Stimulated activated naive CD8-positive, alpha-beta T cell treated with anti-CD3 and anti-CD28 coated beads, Interleukin-15, amount 100 ng/mL, for 72 hours (primary cell): ENCODE results near the gene TRUB2.
A peak's percentile ranks its signal among the peaks of the same experiment; 100 is the strongest.

Source experiments
- ATAC-seq: fragments of 150-1000 bp; cut with Tn5 transposase; 2 replicates; pipeline ENCODE4 v1.10.0; 2021; ENCODE audit warnings: mild to moderate bottlenecking, moderate library complexity
- DNase-seq, 2 donors: peaks; one replicate each; pipeline ENCODE4 v3.0.0; 2021 to 2022
- H3K27ac Mint-ChIP-seq, 2 donors: one replicate each; pipeline ENCODE4 v1.8.0; 2022; ENCODE audit warnings: mild to moderate bottlenecking in 2 of 2, mixed read lengths in 2 of 2, moderate library complexity in 2 of 2
- H3K27me3 Mint-ChIP-seq: one replicate; pipeline ENCODE4 v1.8.0; 2022; ENCODE audit warnings: mixed read lengths
- H3K4me1 Mint-ChIP-seq: one replicate; pipeline ENCODE4 v1.8.0; 2022; ENCODE audit warnings: mild to moderate bottlenecking, mixed read lengths
- H3K4me3 Mint-ChIP-seq, 2 donors: one replicate each; pipeline ENCODE4 v1.8.0; 2022; ENCODE audit warnings: mild to moderate bottlenecking in 2 of 2, mixed read lengths in 2 of 2, moderate library complexity in 1 of 2
- H3K9me3 Mint-ChIP-seq, 2 donors: one replicate each; pipeline ENCODE4 v1.8.0; 2022; ENCODE audit warnings: mixed read lengths in 2 of 2

TRUB2 gene

DNA sequence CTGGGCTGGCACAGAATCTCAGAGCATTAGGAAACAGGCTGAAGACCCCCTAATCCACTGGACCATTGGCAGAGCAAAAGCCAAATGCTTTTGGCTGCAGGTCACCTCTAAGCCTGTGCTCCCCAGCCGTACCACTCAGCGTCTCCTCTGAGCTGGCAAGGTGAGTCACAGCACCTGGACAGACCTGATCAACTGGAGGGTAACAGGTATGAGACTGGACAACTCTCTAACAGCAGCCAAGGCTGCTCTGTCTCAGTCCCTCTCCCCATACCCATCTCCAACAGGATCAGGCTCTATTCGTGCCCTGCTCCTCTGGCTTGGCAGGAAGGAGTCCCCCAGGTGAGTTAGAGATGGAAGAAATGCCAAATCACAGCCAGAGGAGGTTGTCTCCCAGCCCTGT lies 51.1 kb downstream of the TRUB2 start:
- ATAC-seq, result no peak
- H3K27ac Mint-ChIP-seq, result no peak overlapping the region
- no peaks in the 10 kb centered on the region for H3K9me3 Mint-ChIP-seq
- H3K27me3 Mint-ChIP-seq, result no peaks in the 10 kb centered on the region
- H3K4me1 Mint-ChIP-seq, result peaks cover 18% of the 10 kb centered on the region
- no peak overlapping the region for H3K4me3 Mint-ChIP-seq
- no peak for DNase-seq

DNA sequence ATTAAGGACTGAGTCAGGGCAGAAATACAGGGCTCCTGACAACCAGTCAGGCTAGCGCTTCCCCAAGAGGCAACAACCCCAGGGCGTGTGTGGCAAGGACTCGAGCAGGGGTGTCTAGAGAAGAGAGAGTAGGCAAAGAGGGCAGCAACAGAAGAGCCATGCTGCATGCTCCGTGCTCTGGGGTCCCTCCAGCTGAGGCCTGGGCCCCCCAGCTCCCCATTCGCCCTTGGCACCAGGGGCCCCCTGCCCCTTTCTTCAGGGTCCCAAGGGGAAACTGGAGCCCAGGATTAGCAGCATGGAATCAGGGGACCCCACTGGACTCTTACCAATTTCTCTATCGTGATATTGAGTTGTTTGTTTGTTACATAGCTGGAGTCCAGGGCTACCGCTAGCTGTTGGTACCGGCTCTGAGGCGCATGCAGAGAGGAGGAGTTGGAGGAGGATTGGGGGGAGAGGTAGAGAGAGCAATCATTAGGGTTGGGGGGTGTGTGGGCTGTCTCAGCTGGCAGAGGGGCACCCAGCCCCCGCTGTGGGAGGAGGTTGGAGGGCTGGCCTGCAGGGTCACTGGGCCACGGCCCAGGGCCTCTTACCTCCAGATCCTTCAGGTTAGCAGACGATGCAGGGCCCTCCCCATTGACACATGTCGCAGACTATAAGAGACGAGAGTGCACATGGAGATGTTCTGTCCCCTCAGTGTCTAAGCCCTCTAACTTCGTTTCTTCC lies 55.2 kb downstream of the TRUB2 start:
- H3K4me3 Mint-ChIP-seq, result no peak overlapping the region
- DNase-seq (no peak), ATAC-seq (no peak)
- no peaks in the 10 kb centered on the region for H3K4me1 Mint-ChIP-seq
- H3K9me3 Mint-ChIP-seq, result no peaks in the 10 kb centered on the region
- H3K27ac Mint-ChIP-seq, result peak overlapping the region in 1 of 2 donors; percentile 35
- H3K27me3 Mint-ChIP-seq, result no peaks in the 10 kb centered on the region

DNA sequence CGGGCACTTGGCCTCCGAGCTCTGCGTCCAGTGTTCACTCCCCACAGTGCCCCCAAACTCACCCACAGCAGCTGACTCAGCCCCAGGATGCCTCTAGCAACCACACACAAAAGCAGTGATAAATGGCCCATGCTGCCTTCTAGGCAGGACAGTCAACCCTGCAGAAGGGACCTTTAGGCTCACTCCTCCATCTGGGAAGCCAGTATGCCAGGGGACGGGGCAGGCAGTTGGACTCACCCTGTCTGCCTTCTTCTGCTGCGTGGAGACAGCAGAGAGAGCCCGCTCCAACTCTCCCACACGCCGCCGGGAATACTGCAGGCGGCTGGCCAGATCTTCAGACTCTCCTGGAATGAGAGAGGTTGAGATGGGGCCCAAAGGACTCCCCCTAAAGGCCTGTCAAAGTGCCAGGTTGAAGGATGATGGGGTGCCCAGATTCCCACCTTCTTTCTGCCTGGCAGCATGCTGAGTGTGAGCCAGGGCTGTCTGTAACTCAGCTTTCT lies 56.8 kb downstream of the TRUB2 start:
- H3K4me3 Mint-ChIP-seq, result no peak overlapping the region
- H3K9me3 Mint-ChIP-seq, result no peaks in the 10 kb centered on the region
- ATAC-seq (no peak), DNase-seq (no peak)
- no peaks in the 10 kb centered on the region for H3K27me3 Mint-ChIP-seq
- H3K27ac Mint-ChIP-seq, result no peak overlapping the region
- H3K4me1 Mint-ChIP-seq, result no peaks in the 10 kb centered on the region

DNA sequence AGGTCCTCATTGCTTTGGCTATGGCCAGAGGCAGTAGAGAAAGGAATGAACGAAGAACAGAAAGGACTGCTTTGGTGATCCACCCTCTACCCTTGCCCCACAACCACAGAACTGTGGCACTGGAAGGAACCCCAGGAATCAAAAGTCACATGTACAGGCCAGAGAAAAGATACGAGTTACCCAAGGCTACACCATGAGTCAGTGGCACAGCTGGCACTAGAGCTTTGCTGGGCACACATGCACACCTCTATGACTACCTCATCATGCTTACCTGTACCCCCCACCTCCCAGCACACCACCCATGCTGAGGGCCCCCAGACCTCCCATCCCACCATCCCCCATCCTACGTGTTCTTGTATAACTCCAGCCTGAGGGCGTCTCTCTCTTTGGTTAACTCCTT lies 59.6 kb downstream of the TRUB2 start:
- Mint-ChIP-seq H3K27ac (peak overlapping the region in 1 of 2 donors; percentile 14), H3K27me3 (no peaks in the 10 kb centered on the region), H3K4me1 (no peaks in the 10 kb centered on the region), H3K4me3 (no peak overlapping the region), H3K9me3 (no peaks in the 10 kb centered on the region)
- DNase-seq (no peak), ATAC-seq (no peak)

DNA sequence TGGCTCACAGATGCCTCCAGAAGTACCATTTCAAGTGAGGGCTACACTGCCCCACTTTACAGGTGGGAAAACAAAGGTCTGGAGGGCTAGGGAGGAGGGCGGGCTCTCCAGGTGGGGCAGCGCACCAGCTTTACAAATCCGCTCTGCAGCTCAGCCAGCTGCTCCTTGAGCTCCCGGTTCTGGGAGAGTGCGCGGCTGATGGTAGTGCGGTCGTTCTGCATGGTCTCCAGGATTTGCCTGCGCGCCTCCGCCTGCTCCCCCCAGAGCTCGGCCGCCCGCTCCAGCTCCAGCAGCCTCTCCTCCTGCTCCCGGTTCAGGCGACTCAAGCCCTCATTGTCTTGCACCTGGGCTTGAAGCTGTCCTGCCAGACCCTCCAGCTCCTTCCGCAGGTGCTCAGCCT lies 61.9 kb downstream of the TRUB2 start:
- Mint-ChIP-seq H3K27ac (no peak overlapping the region), H3K9me3 (no peaks in the 10 kb centered on the region), H3K27me3 (no peaks in the 10 kb centered on the region), H3K4me3 (no peak overlapping the region), H3K4me1 (no peaks in the 10 kb centered on the region)
- DNase-seq (no peak), ATAC-seq (no peak)

DNA sequence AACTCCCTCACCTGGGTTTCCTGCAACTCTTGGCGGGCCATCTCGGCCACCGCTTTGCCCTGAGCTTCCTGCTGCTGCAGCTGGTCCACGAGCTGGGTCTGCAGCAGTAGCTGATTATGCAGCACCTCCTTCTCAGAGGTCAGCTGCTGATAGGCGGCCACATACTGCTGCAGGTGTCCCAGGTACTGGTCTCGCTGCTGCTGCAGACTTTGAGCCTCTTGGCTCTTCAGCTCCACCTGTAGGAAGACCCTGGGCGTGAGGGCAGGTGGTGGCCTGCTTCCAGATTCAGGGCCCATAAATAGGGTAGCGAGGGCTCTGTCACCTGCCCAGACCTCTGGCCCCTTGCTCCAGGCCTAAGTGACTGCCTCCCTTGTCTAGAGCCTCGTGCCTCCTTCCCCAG lies 63.1 kb downstream of the TRUB2 start:
- Mint-ChIP-seq H3K4me1 (no peaks in the 10 kb centered on the region), H3K9me3 (no peaks in the 10 kb centered on the region), H3K27me3 (no peaks in the 10 kb centered on the region), H3K4me3 (no peak overlapping the region), H3K27ac (no peak overlapping the region)
- ATAC-seq, result no peak
- no peak for DNase-seq

DNA sequence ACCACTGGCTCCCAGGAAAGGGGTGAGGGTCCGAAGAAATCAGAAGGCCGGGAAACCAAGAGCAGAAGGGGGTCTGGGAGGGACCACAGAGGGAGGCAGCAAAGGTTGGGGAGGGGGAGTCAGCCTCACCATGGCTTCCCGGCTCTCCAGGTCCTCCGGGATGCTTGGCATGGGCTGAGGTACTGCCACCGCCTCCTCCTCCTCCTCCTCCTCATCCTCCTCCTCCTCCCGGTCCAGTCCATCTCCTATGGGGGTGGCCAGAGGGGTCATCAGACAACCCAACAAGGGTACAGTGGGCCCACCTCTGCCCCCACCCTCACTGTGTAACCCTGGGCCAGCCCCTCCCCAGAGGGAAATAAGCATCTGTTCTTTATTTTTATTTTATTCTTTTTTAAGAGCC lies 63.9 kb downstream of the TRUB2 start:
- DNase-seq (no peak), ATAC-seq (no peak)
- Mint-ChIP-seq H3K27me3 (no peaks in the 10 kb centered on the region), H3K9me3 (no peaks in the 10 kb centered on the region), H3K4me3 (no peak overlapping the region), H3K4me1 (no peaks in the 10 kb centered on the region), H3K27ac (no peak overlapping the region)

DNA sequence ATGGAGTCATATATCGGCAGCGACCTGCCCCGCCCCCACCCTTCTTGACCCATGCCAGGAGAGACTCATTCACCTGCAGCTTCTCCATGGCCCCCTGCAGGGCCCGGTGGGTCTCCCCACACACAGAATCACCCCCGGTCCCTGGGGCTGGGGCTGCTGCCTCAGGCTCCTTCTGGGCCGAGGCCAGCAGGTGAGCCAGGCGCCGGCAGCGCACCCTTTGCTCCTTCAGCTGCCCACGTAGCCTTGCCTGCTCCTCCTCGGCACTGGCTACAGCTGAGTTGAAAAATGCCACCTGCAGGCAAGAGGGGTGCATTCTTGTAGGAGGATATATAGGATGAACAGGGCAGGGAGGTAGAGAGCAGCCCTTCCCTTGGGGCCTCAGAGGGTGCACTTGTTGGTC lies 64.3 kb downstream of the TRUB2 start:
- ATAC-seq (no peak), DNase-seq (no peak)
- Mint-ChIP-seq H3K4me3 (no peak overlapping the region), H3K9me3 (no peaks in the 10 kb centered on the region), H3K4me1 (no peaks in the 10 kb centered on the region), H3K27me3 (no peaks in the 10 kb centered on the region), H3K27ac (no peak overlapping the region)

DNA sequence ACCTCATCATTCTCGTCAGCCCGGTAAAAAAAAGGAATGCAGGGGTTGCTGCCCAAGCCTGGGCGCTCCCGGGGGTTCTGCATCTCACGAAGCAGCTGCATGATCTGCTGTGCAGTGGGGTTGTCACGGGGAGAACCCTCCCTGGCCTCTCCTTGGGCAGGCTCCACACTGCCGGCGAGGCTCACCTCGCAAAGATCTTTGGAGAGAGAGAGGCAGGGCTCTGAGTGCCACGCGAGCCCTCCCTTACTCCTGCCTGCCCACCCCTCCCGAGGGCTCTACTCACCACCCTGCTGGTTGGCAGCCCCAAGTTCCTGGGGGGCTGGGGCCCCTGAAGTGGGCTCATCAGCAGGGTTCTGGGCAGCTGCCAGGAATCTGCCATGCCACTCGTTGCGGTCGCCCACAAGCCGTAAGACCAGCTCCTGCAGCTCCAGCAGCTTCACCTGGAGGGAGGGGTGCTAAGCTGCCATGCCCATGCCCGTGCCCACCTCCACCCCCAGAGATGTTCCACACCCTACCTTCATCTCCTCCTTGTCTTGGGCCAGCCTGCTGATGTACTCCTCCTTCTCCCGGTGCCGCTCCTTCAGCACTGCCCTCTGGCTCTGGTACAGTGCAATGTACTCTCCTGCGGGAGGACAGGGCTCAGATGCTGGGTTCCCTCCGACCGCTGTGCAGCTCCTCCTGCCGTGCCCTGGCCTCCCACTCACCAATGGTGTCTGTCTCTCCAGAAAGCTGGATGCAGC lies 65.0 kb downstream of the TRUB2 start:
- H3K27me3 Mint-ChIP-seq, result peaks cover 3% of the 10 kb centered on the region
- H3K27ac Mint-ChIP-seq, result no peak overlapping the region
- no peaks in the 10 kb centered on the region for H3K4me1 Mint-ChIP-seq
- no peak overlapping the region for H3K4me3 Mint-ChIP-seq
- DNase-seq, result no peak
- H3K9me3 Mint-ChIP-seq, result no peaks in the 10 kb centered on the region
- no peak for ATAC-seq
